ENCODE data around the gene CACNA1G.

Gene CACNA1G

GRCh38 chr17:50577451-50577954, 17.0 kb downstream of the CACNA1G start:
- no peak for DNase-seq (ENCODE audit: extremely low read depth, low read depth)
- no peak for TF ChIP-seq CTCF (IDR thresholded peaks at IDR 0.05; ENCODE audit: low read depth, low read length)

- DNase-seq (ENCODE audit: extremely low read depth, low read depth) = no peak
- no peak for TF ChIP-seq CTCF (IDR thresholded peaks at IDR 0.05; ENCODE audit: low read depth, low read length)
Observed at GRCh38 chr17:50578173-50578572, 17.7 kb downstream of the CACNA1G start.

- DNase-seq (ENCODE audit: extremely low read depth, low read depth) = no peak
- no peak for TF ChIP-seq CTCF (IDR thresholded peaks at IDR 0.05; ENCODE audit: low read depth, low read length)
Observed at GRCh38 chr17:50579399-50579798, 18.9 kb downstream of the CACNA1G start.

- no peak for DNase-seq (ENCODE audit: extremely low read depth, low read depth)
- no peak for TF ChIP-seq CTCF (IDR thresholded peaks at IDR 0.05; ENCODE audit: low read depth, low read length)
Observed at GRCh38 chr17:50580646-50581045, 20.1 kb downstream of the CACNA1G start.

GRCh38 chr17:50581316-50581715, 20.8 kb downstream of the CACNA1G start:
- TF ChIP-seq CTCF (IDR thresholded peaks at IDR 0.05; ENCODE audit: low read depth, low read length) = no peak
- DNase-seq (ENCODE audit: extremely low read depth, low read depth) = no peak

- no peak for TF ChIP-seq CTCF (IDR thresholded peaks at IDR 0.05; ENCODE audit: low read depth, low read length)
- no peak for DNase-seq (ENCODE audit: extremely low read depth, low read depth)
Observed at GRCh38 chr17:50582741-50583140, 22.2 kb downstream of the CACNA1G start.

GRCh38 chr17:50583641-50584040, 23.1 kb downstream of the CACNA1G start:
- no peak for DNase-seq (ENCODE audit: extremely low read depth, low read depth)
- no peak for TF ChIP-seq CTCF (IDR thresholded peaks at IDR 0.05; ENCODE audit: low read depth, low read length)

Measured in AG09319 (cell line).